Adrenal gland (tissue), 12 donors: Measurements from ENCODE around the gene ADAMTS16. TPM values are rescaled to one million over a fixed set of nuclear protein-coding genes. Genes with fewer than 3 reads are reported as not detected.

Source experiments
- DNase-seq, 7 donors: peaks; one replicate each; pipeline ENCODE4 v3.0.0-alpha.2; 2019 to 2020
- H3K27ac ChIP-seq, 5 donors: fragments of 200-600 bp; sonication (generic) in 4 of 5; 1 replicate in 3 of 5; 2 replicates in 2 of 5; pipeline versions ENCODE4 v1.5.1 to v1.8.0; 2016 to 2020; ENCODE audit warnings: mild to moderate bottlenecking in 1 of 5
- H3K27me3 ChIP-seq: fragments of 200-600 bp; 2 replicates; pipeline ENCODE4 v1.8.0; 2021
- H3K36me3 ChIP-seq, 2 donors: fragments of 200-600 bp; replicated peaks in 1 of 2; 1 replicate in 1 of 2; 2 replicates in 1 of 2; pipeline versions ENCODE4 v1.5.1 to v1.8.0; 2018 to 2022
- H3K4me1 ChIP-seq, 2 donors: fragments of 200-600 bp; replicated peaks in 1 of 2; 1 replicate in 1 of 2; 2 replicates in 1 of 2; pipeline versions ENCODE4 v1.5.1 to v1.8.0; 2018 to 2021
- H3K4me3 ChIP-seq, 4 donors: fragments of 200-600 bp; sonication (generic) in 3 of 4; one replicate each; pipeline ENCODE4 v1.5.1; 2016 to 2018
- H3K9me3 ChIP-seq, 3 donors: fragments of 200-600 bp; sonication (generic) in 1 of 3; replicated peaks in 1 of 3; 1 replicate in 2 of 3; 2 replicates in 1 of 3; pipeline versions ENCODE4 v1.5.1 to v1.8.0; 2016 to 2021
- CTCF ChIP-seq, 6 experiments: fragments of 450-650 bp in 4 of 6; fragments of 200-600 bp in 2 of 6; sonication (generic) in 1 of 6; IDR thresholded peaks; 1 replicate in 5 of 6; 2 replicates in 1 of 6; pipeline versions ENCODE4 v1.5.1 to v1.8.0; 2016 to 2021; ENCODE audit warnings: antibody characterized with exemption in 6 of 6, mild to moderate bottlenecking in 2 of 6, moderate library complexity in 1 of 6
- POLR2A ChIP-seq, 2 donors: fragments of 450-650 bp; IDR thresholded peaks; one replicate each; pipeline ENCODE4 v1.6.1; 2017; ENCODE audit warnings: antibody characterized with exemption in 2 of 2, mild to moderate bottlenecking in 2 of 2, moderate library complexity in 1 of 2
- WGBS, 4 donors: extraction: QIAGEN DNeasy Blood & Tissue Kit in 2 of 4; methylation state at CpG; one replicate each; pipeline versions ENCODE4 v1.1.5 to v1.1.7; 2013 to 2017; 5-methylcytosine and 5-hydroxymethylcytosine counted together
- intact Hi-C, 2 donors: fragments of 100-400 bp; cut with DNase I; formaldehyde crosslinking; loops; one replicate each; pipeline versions ENCODE4 v1.14.1 to v1.15.0; 2022 to 2023
- polyA plus RNA-seq, 3 donors: library from polyadenylated mRNA; stranded (reverse); fragments of 200-250 nt in 2 of 3; fragments of 350-450 nt in 1 of 3; fragmentation: Illumina TruSeq in 1 of 3; extraction: RNeasy Lipid Tissue Mini Kit (QIAGEN cat#74804) in 1 of 3; gene quantifications; one replicate each; pipeline ENCODE4 v1.2.3, GENCODE V29; 2013 to 2014
- total RNA-seq, 9 donors: library from RNA; depleted of rRNA in 4 of 9; stranded (reverse); fragments of >200 nt in 4 of 9; fragments of 120-200 nt in 1 of 9; fragmentation: NEBNext Ultra II Directional in 1 of 9; extraction: Animal tissue kit (Norgen Biotek cat#: 25700) in 1 of 9; gene quantifications; one replicate each; pipeline versions ENCODE4 v1.1.0 to v1.2.4, GENCODE V29; 2013 to 2023
- donor health status: healthy with polysubstance abuse.
- donor health status: Bipolar disorder and iron deficiency.
- donor health status: DM: yes; HTN: yes; CAD: no.
- donor health status: DM: no; HTN: no; CAD: no.
- donor health status: DM: no; HTN: no; CAD: no.
- donor health status: DM: yes; HTN: yes; CAD: no.

Gene ADAMTS16
- total and polyA plus RNA-seq, 12 donors = 0.07 to 3.7 (median 0.19) TPM; not detected in 8

- no peak for DNase-seq
- H3K9me3 ChIP-seq = no peaks in the 10 kb centered on the region
- WGBS, 4 donors = 75 to 91% (median 84%) methylated on average over 6 of the region's 6 CpGs
- H3K4me1 ChIP-seq = no peaks in the 10 kb centered on the region
- no peaks in the 10 kb centered on the region for H3K27me3 ChIP-seq
- intact Hi-C loops = no loop called here
- no peaks in the 10 kb centered on the region for H3K36me3 ChIP-seq
- TF ChIP-seq POLR2A (IDR thresholded peaks at IDR 0.05) (no peak), CTCF (IDR thresholded peaks at IDR 0.05) (no peak)
- H3K4me3 ChIP-seq = no peak overlapping the region
- no peak overlapping the region for H3K27ac ChIP-seq
Measured at GRCh38 chr5:5314626-5315025, 174.5 kb downstream of the ADAMTS16 start.

- no peak overlapping the region for H3K4me3 ChIP-seq
- intact Hi-C loops = no loop called here
- no peaks in the 10 kb centered on the region for H3K36me3 ChIP-seq
- WGBS, 4 donors = 76 to 86% (median 81%) methylated on average over 12 of the region's 12 CpGs
- H3K27ac ChIP-seq = no peak overlapping the region
- DNase-seq = no peak
- H3K9me3 ChIP-seq = no peaks in the 10 kb centered on the region
- TF ChIP-seq CTCF (IDR thresholded peaks at IDR 0.05) (no peak), POLR2A (IDR thresholded peaks at IDR 0.05) (no peak)
- no peaks in the 10 kb centered on the region for H3K27me3 ChIP-seq
- H3K4me1 ChIP-seq = no peaks in the 10 kb centered on the region
Measured at GRCh38 chr5:5315068-5315980, 175.2 kb downstream of the ADAMTS16 start.

- no peak for TF ChIP-seq CTCF (IDR thresholded peaks at IDR 0.05)
- no peak for TF ChIP-seq POLR2A (IDR thresholded peaks at IDR 0.05)
- intact Hi-C loops = no loop called here
- no peak overlapping the region for H3K27ac ChIP-seq
- no peaks in the 10 kb centered on the region for H3K27me3 ChIP-seq
- no peaks in the 10 kb centered on the region for H3K36me3 ChIP-seq
- no peak overlapping the region for H3K4me3 ChIP-seq
- WGBS, 4 donors = 27 to 41% (median 35%) methylated on average over 1 of the region's 1 CpG
- H3K4me1 ChIP-seq = no peaks in the 10 kb centered on the region
- H3K9me3 ChIP-seq = no peaks in the 10 kb centered on the region
- DNase-seq = no peak
Measured at GRCh38 chr5:5316334-5316733, 176.2 kb downstream of the ADAMTS16 start.

GRCh38 chr5:5317976-5318375 lies 177.8 kb downstream of the ADAMTS16 start:
- H3K27ac ChIP-seq = no peak overlapping the region
- WGBS, 4 donors = 89 to 94% (median 90%) methylated on average over 3 to 10 of the region's 10 CpGs
- TF ChIP-seq CTCF (IDR thresholded peaks at IDR 0.05) = no peak
- no peak for TF ChIP-seq POLR2A (IDR thresholded peaks at IDR 0.05)

More at GRCh38 chr5:5317976-5318375, 177.8 kb downstream of the ADAMTS16 start:
- H3K4me1 ChIP-seq = no peaks in the 10 kb centered on the region
- no peaks in the 10 kb centered on the region for H3K9me3 ChIP-seq
- H3K36me3 ChIP-seq = no peaks in the 10 kb centered on the region
- H3K27me3 ChIP-seq = no peaks in the 10 kb centered on the region
- intact Hi-C loops = no loop called here
- no peak overlapping the region for H3K4me3 ChIP-seq
- no peak for DNase-seq
